HL-60 (cell line): ENCODE results near the gene C2orf74.
"Not testable (repeated sequence)": the region's sequence is repeated elsewhere in the genome, so short reads cannot be mapped to it uniquely, and the experiment has no call there.

Experiments used
- DNase-seq, 2 experiments: peaks; one replicate each; pipeline ENCODE4 v3.0.0-alpha.2; 2010 to 2020; ENCODE audit warnings: low read depth in 1 of 2, low spot score in 1 of 2
- H3K27ac ChIP-seq: fragments of 250-450 bp; sonication (Bioruptor Pico); replicated peaks from 2 replicates; pipeline ENCODE4 v1.5.1; 2020; ENCODE audit warnings: mild to moderate bottlenecking, moderate library complexity
- H3K27me3 ChIP-seq: fragments of 250-450 bp; sonication (Bioruptor Pico); 2 replicates; pipeline ENCODE4 v1.5.1; 2021; ENCODE audit warnings: mild to moderate bottlenecking, moderate library complexity; ENCODE audit not compliant: insufficient read depth, poor library complexity, severe bottlenecking
- H3K4me3 ChIP-seq: replicated peaks from 2 replicates; pipeline ENCODE4 v1.5.1; 2011; ENCODE audit warnings: mild to moderate bottlenecking, control low read depth, low read length; ENCODE audit not compliant: insufficient read depth
- CTCF ChIP-seq: IDR thresholded peaks from one replicate; pipeline ENCODE4 v1.5.1; 2011; ENCODE audit warnings: low read length, control low read depth, inconsistent platforms; ENCODE audit not compliant: insufficient read depth
- GABPA ChIP-seq: IDR thresholded peaks from 2 replicates; pipeline ENCODE4 v1.6.1; 2012; ENCODE audit warnings: low read depth
- POLR2AphosphoS5 ChIP-seq: IDR thresholded peaks from 2 replicates; pipeline ENCODE4 v1.6.1; 2012; ENCODE audit warnings: low read depth
- SPI1 ChIP-seq: IDR thresholded peaks from 2 replicates; pipeline ENCODE4 v1.6.1; 2012; ENCODE audit warnings: low read depth, mild to moderate bottlenecking, borderline replicate concordance
- TF ChIP-seq, protein P1 (sequence below): IDR thresholded peaks from 2 replicates; pipeline ENCODE4 v1.6.1; 2012; ENCODE audit warnings: low read depth; ENCODE audit not compliant: insufficient replicate concordance

Gene C2orf74

DNA sequence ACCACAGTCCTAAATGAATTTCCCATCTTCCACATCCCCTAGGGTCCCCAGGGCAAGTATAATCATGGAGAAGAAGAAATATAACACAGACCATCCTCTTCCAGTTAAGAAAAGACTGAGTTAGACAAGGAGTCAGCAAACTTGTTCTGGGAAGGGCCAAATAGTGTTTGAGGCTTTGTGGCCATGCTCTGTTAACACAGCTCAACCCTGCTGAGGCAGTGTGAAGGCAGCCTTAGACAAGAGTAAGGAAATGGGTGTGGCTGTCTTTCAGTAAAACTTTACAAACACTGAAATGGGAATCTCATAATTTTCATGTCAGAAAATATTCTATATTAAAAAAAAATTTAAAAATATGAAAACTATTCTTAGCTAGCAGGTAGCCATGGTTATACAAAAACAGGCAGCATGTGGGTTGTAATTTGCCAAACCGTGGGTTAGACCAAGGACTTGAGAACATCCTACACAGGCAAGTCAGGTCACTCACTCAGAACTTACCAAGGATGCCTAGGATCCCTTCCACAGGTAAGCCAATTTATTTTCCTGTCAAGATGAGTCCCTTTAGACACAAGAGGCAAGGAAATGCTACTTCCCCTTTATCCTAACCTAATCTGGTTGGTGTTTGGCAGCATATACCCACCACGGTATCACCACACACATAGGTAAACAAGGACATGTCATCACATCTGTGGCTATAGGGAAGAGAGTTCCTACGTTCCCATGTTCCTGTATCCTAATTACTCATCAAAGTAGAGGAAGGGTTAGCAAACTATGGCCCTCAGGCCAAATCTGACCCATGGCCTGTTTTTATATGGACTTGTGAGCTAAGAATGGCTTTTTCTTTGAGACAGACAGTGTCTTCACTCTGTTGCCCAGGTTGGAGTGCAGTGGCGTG, 31.9 kb downstream of the C2orf74 start:
- Histone ChIP-seq H3K27me3 (no peaks in the 10 kb centered on the region), H3K4me3 (no peak overlapping the region), H3K27ac (no peak overlapping the region)
- DNase-seq = no peak
- TF ChIP-seq SPI1 = peak; percentile 38; the same call in 1 of the 2 replicates
- no peak for TF ChIP-seq GABPA
- TF ChIP-seq CTCF = no peak
- TF ChIP-seq, protein P1, sequence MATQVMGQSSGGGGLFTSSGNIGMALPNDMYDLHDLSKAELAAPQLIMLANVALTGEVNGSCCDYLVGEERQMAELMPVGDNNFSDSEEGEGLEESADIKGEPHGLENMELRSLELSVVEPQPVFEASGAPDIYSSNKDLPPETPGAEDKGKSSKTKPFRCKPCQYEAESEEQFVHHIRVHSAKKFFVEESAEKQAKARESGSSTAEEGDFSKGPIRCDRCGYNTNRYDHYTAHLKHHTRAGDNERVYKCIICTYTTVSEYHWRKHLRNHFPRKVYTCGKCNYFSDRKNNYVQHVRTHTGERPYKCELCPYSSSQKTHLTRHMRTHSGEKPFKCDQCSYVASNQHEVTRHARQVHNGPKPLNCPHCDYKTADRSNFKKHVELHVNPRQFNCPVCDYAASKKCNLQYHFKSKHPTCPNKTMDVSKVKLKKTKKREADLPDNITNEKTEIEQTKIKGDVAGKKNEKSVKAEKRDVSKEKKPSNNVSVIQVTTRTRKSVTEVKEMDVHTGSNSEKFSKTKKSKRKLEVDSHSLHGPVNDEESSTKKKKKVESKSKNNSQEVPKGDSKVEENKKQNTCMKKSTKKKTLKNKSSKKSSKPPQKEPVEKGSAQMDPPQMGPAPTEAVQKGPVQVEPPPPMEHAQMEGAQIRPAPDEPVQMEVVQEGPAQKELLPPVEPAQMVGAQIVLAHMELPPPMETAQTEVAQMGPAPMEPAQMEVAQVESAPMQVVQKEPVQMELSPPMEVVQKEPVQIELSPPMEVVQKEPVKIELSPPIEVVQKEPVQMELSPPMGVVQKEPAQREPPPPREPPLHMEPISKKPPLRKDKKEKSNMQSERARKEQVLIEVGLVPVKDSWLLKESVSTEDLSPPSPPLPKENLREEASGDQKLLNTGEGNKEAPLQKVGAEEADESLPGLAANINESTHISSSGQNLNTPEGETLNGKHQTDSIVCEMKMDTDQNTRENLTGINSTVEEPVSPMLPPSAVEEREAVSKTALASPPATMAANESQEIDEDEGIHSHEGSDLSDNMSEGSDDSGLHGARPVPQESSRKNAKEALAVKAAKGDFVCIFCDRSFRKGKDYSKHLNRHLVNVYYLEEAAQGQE = no peak
- no peak for TF ChIP-seq POLR2AphosphoS5

DNA sequence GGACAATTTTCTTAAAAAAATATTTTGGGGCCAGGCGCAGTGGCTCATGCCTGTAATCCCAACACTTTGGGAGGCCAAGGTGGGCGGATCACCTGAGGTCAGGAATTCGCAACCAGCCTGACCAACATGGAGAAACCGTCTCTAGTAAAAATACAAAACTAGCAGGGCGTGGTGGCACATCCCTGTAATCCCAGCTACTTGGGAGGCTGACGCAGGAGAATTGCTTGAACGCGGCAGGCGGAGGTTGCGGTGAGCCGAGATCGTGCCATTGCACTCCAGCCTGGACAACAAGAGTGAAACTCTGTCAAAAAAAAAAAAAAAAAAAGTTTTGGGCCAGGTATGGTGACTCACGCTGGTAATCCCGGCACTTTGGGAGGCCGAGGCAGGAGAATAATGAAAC, 32.7 kb downstream of the C2orf74 start:
- DNase-seq, H3K4me3 ChIP-seq, H3K27me3 ChIP-seq, H3K27ac ChIP-seq: not testable (repeated sequence)

- no peak for DNase-seq
- no peaks in the 10 kb centered on the region for H3K27me3 ChIP-seq
- TF ChIP-seq POLR2AphosphoS5 = no peak
- TF ChIP-seq, protein P1 = no peak
- no peak for TF ChIP-seq SPI1
- TF ChIP-seq CTCF = no peak
- TF ChIP-seq GABPA = no peak
- no peak overlapping the region for H3K27ac ChIP-seq
- H3K4me3 ChIP-seq = no peak overlapping the region
Measured at GRCh38 chr2:61196671-61197070, 34.7 kb downstream of the C2orf74 start.

DNA sequence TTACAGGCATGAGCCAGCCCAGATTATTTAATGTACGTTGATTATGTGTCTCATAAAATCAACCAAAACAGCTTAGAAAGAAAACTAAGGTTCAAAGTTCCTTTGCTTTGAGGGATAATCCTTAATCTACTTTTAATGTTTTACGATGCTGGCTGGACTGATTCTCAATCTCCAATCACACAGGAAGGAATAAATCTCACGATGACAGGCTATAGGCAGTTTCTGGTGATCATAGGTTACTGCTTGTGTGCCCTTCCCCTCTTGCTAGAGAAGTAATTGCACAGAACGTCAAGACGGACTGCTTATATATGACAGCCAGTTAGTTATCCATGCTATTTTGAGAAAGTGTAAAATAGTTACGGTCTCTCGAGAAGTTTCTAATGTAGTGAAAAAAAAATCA, 43.1 kb downstream of the C2orf74 start:
- no peak for TF ChIP-seq POLR2AphosphoS5
- no peak for TF ChIP-seq GABPA
- TF ChIP-seq CTCF = no peak
- no peak for TF ChIP-seq SPI1
- TF ChIP-seq, protein P1 = no peak
- Histone ChIP-seq H3K27me3 (no peaks in the 10 kb centered on the region), H3K27ac (no peak overlapping the region), H3K4me3 (no peak overlapping the region)
- DNase-seq = no peak
